ENCODE data around the gene FTL. TPM values are rescaled to one million over a fixed set of nuclear protein-coding genes. Genes with fewer than 3 reads are reported as not detected.

The FTL gene
- total RNA-seq, result 3,530 and 3,694 TPM in 2 replicates

DNA sequence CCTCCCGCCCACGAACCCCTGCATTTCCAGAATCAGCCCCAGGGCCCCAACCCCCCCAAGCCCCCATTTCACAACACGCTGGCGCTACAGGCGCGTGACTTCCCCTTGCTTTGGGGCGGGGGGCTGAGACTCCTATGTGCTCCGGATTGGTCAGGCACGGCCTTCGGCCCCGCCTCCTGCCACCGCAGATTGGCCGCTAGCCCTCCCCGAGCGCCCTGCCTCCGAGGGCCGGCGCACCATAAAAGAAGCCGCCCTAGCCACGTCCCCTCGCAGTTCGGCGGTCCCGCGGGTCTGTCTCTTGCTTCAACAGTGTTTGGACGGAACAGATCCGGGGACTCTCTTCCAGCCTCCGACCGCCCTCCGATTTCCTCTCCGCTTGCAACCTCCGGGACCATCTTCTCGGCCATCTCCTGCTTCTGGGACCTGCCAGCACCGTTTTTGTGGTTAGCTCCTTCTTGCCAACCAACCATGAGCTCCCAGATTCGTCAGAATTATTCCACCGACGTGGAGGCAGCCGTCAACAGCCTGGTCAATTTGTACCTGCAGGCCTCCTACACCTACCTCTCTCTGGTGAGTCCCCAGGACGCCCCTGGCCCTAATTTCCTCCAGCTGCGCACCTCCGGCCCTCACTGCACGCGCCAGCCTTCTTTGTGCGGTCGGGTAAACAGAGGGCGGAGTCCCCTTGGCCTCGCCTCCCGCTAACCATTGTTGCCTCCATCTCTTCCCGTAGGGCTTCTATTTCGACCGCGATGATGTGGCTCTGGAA, at the start of gene FTL:
FTL (plus strand) TSS at position 270 of the 766 bp plus-strand sequence; CDS start at position 469, 199 bp downstream.

DNA sequence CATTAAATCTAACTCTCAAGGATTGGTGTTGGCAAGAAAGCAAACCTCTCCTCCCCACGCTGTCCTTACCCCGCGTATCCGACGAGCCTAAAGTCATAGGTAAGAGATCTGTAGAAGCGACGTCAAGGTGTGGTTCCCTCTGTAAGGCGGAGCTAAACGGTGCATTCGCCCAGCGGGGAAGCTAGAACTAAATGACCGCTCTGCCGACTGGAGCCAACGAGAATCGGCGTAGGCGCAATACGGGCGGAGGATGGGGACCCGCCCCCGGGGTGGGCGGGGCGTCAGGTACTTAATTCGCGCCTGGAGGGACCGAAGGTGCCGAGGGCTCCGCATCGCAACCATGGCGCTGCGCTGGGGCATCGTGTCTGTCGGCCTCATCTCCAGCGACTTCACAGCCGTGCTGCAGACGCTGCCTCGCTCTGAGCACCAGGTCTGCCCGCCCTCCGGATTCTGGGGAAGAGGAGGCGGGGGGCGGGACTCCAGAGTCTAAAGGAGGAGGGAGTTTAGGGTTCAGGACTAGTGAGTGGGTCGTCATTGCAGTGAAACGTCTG, 31.7 kb upstream of the FTL start, which contains the start of gene DHDH:
DHDH (plus strand) TSS at position 318 of the 551 bp plus-strand sequence; CDS start at position 341, 23 bp downstream.

DNA sequence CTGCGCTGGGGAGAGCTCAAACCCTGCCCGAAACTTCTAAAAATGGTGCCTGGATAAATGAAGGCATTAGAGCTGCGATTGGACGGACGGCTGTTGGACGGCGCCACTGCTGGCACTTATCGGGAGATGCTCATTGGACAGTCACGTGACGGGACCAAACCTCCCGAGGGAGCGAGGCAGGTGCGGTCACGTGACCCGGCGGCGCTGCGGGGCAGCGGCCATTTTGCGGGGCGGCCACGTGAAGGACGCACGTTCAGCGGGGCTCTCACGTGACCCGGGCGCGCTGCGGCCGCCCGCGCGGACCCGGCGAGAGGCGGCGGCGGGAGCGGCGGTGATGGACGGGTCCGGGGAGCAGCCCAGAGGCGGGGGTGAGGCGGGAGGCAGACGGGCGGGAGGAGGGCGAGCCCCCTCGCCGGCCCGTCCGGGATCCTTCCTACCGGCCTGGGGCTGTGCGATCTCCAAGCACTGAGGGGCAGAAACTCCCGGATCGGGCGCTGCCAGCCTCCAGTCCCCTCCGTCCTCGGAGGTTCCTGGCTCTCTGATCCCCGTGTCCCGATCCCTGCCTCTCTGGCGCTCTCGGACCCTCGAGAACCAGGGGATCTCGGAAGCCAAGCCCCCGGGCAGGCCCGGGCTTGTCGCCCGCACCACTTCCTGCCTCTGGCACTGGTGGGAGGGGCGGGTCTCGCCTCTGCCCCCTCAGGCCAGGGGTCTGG, 10.4 kb upstream of the FTL start, which contains the start of gene BAX:
BAX (plus strand) TSS at position 281 of the 713 bp plus-strand sequence; CDS start at position 335, 54 bp downstream.

DNA sequence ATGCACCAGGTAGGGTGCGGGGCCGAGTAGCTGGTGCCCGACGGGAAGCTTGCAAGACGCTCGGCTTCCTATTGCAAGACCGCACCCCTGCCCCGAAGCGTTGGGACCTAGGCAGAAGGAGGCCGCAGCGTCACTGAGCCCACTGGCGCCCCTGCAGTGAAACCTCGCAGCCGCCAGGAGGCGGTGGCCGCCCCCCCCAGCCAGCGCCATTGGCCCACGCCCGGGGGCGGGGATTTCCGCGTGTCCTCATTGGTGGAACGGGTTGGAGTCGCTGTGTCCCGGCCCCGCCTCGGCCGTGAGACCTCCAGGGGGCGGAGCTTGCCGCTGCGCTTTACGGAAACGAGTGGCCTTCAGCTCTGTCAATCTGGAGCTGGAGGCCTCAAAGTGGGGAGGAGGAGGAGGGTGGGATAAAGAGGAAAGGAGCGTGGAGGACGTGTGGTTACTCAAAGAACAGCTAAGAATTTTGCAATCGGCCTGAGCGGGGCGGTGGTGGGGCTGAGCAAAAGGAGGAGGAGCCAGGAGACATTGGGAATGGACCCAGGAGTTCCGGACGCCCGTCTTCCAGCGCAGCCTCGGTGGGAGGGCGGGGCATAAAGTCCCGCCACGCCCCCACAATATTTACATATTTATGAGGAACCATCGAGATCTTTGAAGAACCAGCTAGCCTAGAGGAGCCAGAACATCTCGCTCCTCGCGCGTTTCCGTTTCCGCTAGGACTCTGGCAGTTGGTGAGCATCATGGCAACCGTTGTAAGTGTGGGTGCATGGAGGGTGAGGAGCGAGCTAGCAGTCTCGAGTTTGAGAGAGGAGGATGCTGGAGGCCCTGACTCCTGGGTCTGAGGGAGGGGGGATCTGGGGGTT, 28.3 kb downstream of the FTL start, which contains the start of the genes GYS1 and RUVBL2:
GYS1 (minus strand) TSS at position 135 of the 860 bp plus-strand sequence. CDS start 197 bp downstream, outside the sequence.
RUVBL2 (plus strand) TSS at position 713 of the 860 bp plus-strand sequence; CDS start at position 738, 25 bp downstream.

Small RNA genes lying within 50 kb of the gene (small RNA-seq; reads per million reads assigned to genes)
- not detected for gene AC026803.1
- gene MIR6798, result not detected

Other genes starting within 250 kb of the FTL start
- 0.97 and 1.5 TPM in 2 replicates for gene MAMSTR, start 245.6 kb upstream of the FTL start, total RNA-seq
- 0.32 and 0.36 TPM in 2 replicates for gene RASIP1, start 224.7 kb upstream of the FTL start, total RNA-seq
- not detected in 2 replicates for gene IZUMO1, start 218.4 kb upstream of the FTL start, total RNA-seq
- not detected in 2 replicates for gene FUT1, start 212.7 kb upstream of the FTL start, total RNA-seq
- not detected in 2 replicates for gene FGF21, start 209.8 kb upstream of the FTL start, total RNA-seq
- gene BCAT2, start 154.3 kb upstream of the FTL start, total RNA-seq, result 33.6 and 34.4 TPM in 2 replicates
- gene HSD17B14, start 128.8 kb upstream of the FTL start, total RNA-seq, result 12.2 and 14.6 TPM in 2 replicates
- gene PLEKHA4, start 96.7 kb upstream of the FTL start, total RNA-seq, result 15.7 and 20.8 TPM in 2 replicates
- 86.6 and 94.5 TPM in 2 replicates for gene PPP1R15A, start 92.9 kb upstream of the FTL start, total RNA-seq
- gene TULP2, start 66.6 kb upstream of the FTL start, total RNA-seq, result 0.12 and 0.16 TPM in 2 replicates
- 269 and 313 TPM in 2 replicates for gene NUCB1, start 65.0 kb upstream of the FTL start, total RNA-seq
- gene DHDH, start 31.6 kb upstream of the FTL start, total RNA-seq, result not detected in 2 replicates
- gene BAX, start 10.4 kb upstream of the FTL start, total RNA-seq, result 66.0 and 84.5 TPM in 2 replicates
- gene GYS1, start 28.0 kb downstream of the FTL start, total RNA-seq, result 61.7 and 65.2 TPM in 2 replicates
- 110 and 121 TPM in 2 replicates for gene RUVBL2, start 28.6 kb downstream of the FTL start, total RNA-seq
- gene LHB, start 51.8 kb downstream of the FTL start, total RNA-seq, result 0.49 and 0.61 TPM in 2 replicates
- gene CGB3, start 59.0 kb downstream of the FTL start, total RNA-seq, result not detected in 2 replicates
- not detected in 2 replicates for gene CGB2, start 66.6 kb downstream of the FTL start, total RNA-seq
- gene CGB1, start 71.6 kb downstream of the FTL start, total RNA-seq, result not detected in 2 replicates
- 0.16 TPM in 1 of 2 replicates, not detected in the other for gene CGB5, start 78.5 kb downstream of the FTL start, total RNA-seq
- gene CGB8, start 83.8 kb downstream of the FTL start, total RNA-seq, result not detected in 2 replicates
- gene CGB7, start 92.4 kb downstream of the FTL start, total RNA-seq, result 0.16 TPM in 1 of 2 replicates, not detected in the other
- not detected in 2 replicates for gene NTF4, start 99.5 kb downstream of the FTL start, total RNA-seq
- gene KCNA7, start 107.4 kb downstream of the FTL start, total RNA-seq, result not detected in 2 replicates
- 128 and 129 TPM in 2 replicates for gene SNRNP70, start 120.1 kb downstream of the FTL start, total RNA-seq
- 5.2 and 6.0 TPM in 2 replicates for gene LIN7B, start 149.1 kb downstream of the FTL start, total RNA-seq
- gene C19orf73, start 153.8 kb downstream of the FTL start, total RNA-seq, result 0.36 TPM in 1 of 2 replicates, not detected in the other
- 1.8 and 2.4 TPM in 2 replicates for gene PPFIA3, start 154.2 kb downstream of the FTL start, total RNA-seq
- not detected in 2 replicates for gene HRC, start 190.1 kb downstream of the FTL start, total RNA-seq
- gene TRPM4, start 192.5 kb downstream of the FTL start, total RNA-seq, result 32.6 and 32.7 TPM in 2 replicates